COR-L47 (cell line): ENCODE results near the gene KRTAP5-5.
A peak's percentile ranks its signal among the peaks of the same experiment; 100 is the strongest.
"Not testable (repeated sequence)": the region's sequence is repeated elsewhere in the genome, so short reads cannot be mapped to it uniquely, and the experiment has no call there.

Experiments
- DNase-seq: peaks from one replicate; lab custom pipeline; 2025; lab: John Stamatoyannopoulos, UW

Gene KRTAP5-5

GRCh38 chr11:1642288-1643145, 12.9 kb downstream of the KRTAP5-5 start:
- DNase-seq, result no peak

- no peak for DNase-seq
Observed at GRCh38 chr11:1643146-1643690, 13.6 kb downstream of the KRTAP5-5 start.

- DNase-seq, result no peak
Observed at GRCh38 chr11:1644601-1645356, 15.2 kb downstream of the KRTAP5-5 start.

- DNase-seq, result no peak
Observed at GRCh38 chr11:1645357-1645821, 15.8 kb downstream of the KRTAP5-5 start.

GRCh38 chr11:1646540-1646939, 17.0 kb downstream of the KRTAP5-5 start:
- DNase-seq, result not testable (repeated sequence)

GRCh38 chr11:1647901-1648652, 18.5 kb downstream of the KRTAP5-5 start:
- no peak for DNase-seq

- no peak for DNase-seq
Observed at GRCh38 chr11:1648653-1649420, 19.3 kb downstream of the KRTAP5-5 start.

- no peak for DNase-seq
Observed at GRCh38 chr11:1650034-1650917, 20.7 kb downstream of the KRTAP5-5 start.

- no peak for DNase-seq
Observed at GRCh38 chr11:1650918-1651262, 21.3 kb downstream of the KRTAP5-5 start.

GRCh38 chr11:1651411-1651980, 21.9 kb downstream of the KRTAP5-5 start:
- DNase-seq, result no peak

GRCh38 chr11:1652026-1652425, 22.5 kb downstream of the KRTAP5-5 start:
- no peak for DNase-seq

GRCh38 chr11:1652442-1652770, 22.8 kb downstream of the KRTAP5-5 start:
- DNase-seq, result no peak

- DNase-seq, result peak; percentile 56
Observed at GRCh38 chr11:1652771-1653540, 23.4 kb downstream of the KRTAP5-5 start.

- DNase-seq, result no peak
Observed at GRCh38 chr11:1653541-1654387, 24.2 kb downstream of the KRTAP5-5 start.

- no peak for DNase-seq
Observed at GRCh38 chr11:1654388-1655167, 25.0 kb downstream of the KRTAP5-5 start.

- DNase-seq, result peak; percentile 20
Observed at GRCh38 chr11:1655168-1656060, 25.8 kb downstream of the KRTAP5-5 start.

- no peak for DNase-seq
Observed at GRCh38 chr11:1656061-1656441, 26.5 kb downstream of the KRTAP5-5 start.
